GM13976 (cell line): ENCODE results near the gene MCOLN2.

Experiments
- DNase-seq: peaks from one replicate; pipeline ENCODE4 v3.0.0; 2012; ENCODE audit warnings: low spot score
- in situ Hi-C: fragments of 300-500 bp; cut with MboI; formaldehyde crosslinking; loops from one replicate; pipeline ENCODE4 v1.12.0; 2022; ENCODE audit warnings: low sequenced_read_pairs, mixed read lengths, inconsistent platforms; ENCODE audit not compliant: unreplicated experiment
- TF ChIP-seq, protein P1 (sequence below): IDR thresholded peaks from 2 replicates; pipeline ENCODE4 v1.5.1; 2012; ENCODE audit warnings: borderline replicate concordance, mild to moderate bottlenecking; ENCODE audit not compliant: insufficient read depth; ENCODE audit errors: extremely low read depth, missing control alignments, control extremely low read depth

Gene MCOLN2

DNA sequence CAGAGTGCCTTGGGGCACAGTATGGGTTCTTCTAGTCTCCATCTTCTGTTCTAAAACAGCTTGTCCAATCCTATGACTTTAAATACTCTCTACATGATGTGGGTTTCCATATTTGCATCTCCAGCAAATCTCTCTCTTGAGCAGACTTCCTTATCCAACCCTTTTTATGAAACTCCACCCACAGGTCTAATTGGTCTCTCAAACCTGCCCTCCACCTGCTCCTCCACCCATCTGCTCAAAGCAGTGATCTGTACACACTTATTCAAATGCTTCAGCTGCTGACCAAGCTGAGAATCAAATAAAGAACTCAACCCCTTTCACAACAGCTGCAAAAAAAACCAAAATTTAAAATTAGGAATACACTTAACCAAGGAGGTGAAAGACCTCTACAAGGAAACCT lies 11.5 kb downstream of the MCOLN2 start:
- DNase-seq, result no peak
- TF ChIP-seq, protein P1, sequence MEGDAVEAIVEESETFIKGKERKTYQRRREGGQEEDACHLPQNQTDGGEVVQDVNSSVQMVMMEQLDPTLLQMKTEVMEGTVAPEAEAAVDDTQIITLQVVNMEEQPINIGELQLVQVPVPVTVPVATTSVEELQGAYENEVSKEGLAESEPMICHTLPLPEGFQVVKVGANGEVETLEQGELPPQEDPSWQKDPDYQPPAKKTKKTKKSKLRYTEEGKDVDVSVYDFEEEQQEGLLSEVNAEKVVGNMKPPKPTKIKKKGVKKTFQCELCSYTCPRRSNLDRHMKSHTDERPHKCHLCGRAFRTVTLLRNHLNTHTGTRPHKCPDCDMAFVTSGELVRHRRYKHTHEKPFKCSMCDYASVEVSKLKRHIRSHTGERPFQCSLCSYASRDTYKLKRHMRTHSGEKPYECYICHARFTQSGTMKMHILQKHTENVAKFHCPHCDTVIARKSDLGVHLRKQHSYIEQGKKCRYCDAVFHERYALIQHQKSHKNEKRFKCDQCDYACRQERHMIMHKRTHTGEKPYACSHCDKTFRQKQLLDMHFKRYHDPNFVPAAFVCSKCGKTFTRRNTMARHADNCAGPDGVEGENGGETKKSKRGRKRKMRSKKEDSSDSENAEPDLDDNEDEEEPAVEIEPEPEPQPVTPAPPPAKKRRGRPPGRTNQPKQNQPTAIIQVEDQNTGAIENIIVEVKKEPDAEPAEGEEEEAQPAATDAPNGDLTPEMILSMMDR, result no peak
- in situ Hi-C loops, result no loop called here

DNA sequence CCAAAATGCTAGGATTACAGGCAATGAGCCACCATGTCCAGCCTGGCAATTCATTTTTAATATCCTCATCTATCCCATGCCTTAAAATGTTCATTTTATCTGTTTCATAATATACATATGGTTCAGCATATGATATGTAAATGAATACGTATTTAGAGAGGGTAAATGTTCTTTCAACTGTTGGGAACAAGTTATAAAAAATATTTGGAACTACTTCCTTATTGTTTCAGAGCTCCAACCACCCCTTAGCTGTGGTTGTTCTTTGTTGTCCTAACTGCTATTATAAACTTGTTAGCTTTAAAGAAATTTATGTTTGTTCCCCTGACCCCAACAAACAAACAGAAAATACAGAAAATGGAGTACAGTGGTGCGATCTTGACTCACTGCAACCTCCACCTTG lies 14.5 kb downstream of the MCOLN2 start:
- in situ Hi-C loops, result no loop called here

DNA sequence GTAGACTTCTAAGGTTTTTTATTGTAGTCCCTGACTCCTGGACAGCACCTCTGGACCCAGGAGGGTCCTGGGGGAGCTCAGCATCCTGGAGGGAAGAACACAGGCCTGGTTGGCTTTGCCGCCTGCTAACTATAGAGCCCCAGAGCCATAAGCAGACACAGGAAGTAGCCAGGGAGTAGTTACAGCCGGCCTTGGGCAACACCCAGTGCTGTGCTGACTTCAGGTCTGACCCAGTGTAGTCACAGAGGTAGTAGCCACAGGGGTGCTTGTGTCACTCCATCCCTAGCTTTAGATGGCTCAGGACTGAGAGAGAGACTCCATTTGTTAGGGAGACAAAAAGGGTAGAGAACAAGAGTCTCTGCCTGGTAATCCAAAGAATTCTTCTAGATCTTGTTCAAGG lies 21.9 kb downstream of the MCOLN2 start:
- TF ChIP-seq, protein P1, result no peak
- in situ Hi-C loops, result no loop called here
- no peak for DNase-seq

More for the DNA sequence above, 14.5 kb downstream of the MCOLN2 start:
- DNase-seq, result no peak
- TF ChIP-seq, protein P1, result no peak

DNA sequence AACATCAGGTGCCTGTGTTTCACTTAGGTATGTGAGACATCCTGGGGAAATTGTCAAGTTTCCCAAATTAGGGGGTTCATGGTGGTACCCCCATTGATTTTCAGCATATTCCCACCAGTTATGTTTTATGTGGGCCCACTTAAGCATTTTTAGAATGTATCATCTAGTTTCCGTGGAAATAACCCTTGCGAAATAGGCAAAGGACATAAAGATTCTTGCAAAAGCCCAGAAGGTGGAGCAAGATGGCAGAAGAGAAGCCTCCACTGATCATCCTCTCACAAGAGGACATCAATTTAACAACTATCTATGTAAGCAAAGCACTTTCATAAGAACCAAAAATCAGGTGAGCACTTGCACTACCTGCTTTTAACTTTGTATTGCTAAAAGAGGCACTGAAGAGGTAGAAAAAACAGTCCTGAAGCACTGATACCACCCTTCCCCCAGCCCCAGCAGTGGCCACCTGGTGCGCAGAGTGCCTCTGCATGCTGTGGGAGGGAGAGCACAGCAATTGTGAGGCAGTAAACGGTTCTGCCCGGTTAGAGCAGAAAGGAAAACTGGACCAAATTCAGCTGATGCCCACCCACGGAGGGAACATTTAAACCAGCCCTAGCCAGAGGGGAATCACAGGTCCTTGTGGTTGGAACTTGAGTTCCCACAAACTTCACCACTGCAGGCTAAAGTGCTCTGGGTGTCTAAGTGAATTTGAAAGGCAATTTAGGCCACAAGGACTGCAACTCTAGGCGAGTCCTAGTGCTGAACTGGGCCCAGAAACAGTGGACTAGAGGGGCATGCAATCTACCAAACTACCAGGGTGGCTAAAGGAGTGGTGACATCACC lies 23.2 kb downstream of the MCOLN2 start:
- TF ChIP-seq, protein P1, result no peak
- DNase-seq, result no peak
- in situ Hi-C loops, result no loop called here

DNA sequence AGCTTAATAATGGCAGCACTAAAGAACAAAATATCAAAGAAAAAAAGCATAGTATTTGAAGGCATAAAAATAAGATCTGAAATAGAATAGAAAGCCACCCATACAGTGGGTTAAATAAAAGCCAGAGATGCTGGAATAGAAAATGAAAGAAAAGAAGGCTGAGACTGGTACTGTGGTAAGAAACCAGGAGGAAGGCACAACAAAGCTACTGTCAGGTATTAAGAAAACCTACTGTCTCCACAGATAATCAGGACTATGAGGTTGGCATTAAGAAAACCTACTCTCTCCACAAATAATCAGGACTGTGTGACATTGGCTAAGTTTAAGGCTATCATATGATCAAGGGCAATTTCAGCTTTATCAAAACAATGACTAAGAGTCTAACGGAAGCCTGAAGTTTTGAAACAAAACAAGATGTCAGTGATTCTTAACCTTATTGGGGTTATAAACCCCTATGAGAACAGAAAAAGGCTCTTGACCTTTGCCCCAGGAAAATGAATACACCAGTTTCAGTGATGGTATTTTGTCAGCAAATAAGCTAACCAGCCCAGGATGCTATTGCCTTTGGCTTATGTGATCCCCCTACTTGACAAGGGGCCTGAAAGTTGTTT lies 24.4 kb downstream of the MCOLN2 start:
- TF ChIP-seq, protein P1, result no peak
- in situ Hi-C loops, result no loop called here

DNA sequence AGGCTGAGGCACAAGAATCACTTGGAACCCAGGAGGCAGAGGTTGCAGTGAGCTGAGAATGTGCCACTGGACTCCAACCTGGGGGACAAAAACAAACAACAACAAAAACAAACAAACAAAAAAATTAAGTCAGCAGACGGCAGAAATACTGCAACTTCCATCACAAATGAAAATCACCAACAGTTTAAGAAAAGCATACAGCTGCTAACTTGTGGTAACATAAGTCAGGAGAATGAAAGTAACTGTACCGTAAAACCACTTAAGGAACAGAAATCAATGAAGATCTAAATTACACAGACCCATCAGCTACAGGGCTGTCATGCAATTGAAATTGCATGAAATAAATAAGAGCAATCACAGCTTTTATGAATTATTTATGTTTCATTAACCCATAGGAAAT lies 25.0 kb downstream of the MCOLN2 start:
- in situ Hi-C loops, result no loop called here
- TF ChIP-seq, protein P1, result no peak
- DNase-seq, result no peak

More for the DNA sequence above, 24.4 kb downstream of the MCOLN2 start:
- DNase-seq, result no peak
